ENCODE results near the gene TNRC6C.

GRCh38 chr17:77996256-77996655, 37.8 kb downstream of the TNRC6C start:
- TF ChIP-seq POLR2A (IDR thresholded peaks at IDR 0.05) (no peak), CTCF (IDR thresholded peaks at IDR 0.05 in 4 of 5, conservative IDR thresholded peaks at IDR 0.05 in 1 of 5) (no peak)
